Measurements from ENCODE around the gene ZNF280D.

The ZNF280D gene

DNA sequence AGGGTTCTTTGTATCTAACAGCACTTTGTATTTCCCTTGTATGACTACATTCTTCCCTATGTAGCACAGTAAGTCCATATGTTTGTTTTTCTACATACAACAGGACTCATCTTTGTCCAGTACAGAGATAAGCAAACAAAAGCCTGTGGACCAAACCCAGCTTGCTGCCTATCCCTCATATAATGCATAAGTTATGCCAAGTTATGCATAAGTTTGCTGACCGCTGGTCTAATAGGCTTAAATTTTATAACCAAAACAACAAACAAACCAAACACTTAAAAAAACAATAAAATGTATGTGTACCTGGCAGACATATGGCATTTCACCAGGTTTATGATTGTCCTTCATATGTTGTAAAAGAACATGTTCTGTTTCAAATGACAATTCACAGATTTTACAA is 56.0 kb downstream of the ZNF280D start:
- no peak overlapping the region for H3K27ac ChIP-seq
- no peak for TF ChIP-seq ZFX (IDR thresholded peaks at IDR 0.05)
- TF ChIP-seq, protein P1, sequence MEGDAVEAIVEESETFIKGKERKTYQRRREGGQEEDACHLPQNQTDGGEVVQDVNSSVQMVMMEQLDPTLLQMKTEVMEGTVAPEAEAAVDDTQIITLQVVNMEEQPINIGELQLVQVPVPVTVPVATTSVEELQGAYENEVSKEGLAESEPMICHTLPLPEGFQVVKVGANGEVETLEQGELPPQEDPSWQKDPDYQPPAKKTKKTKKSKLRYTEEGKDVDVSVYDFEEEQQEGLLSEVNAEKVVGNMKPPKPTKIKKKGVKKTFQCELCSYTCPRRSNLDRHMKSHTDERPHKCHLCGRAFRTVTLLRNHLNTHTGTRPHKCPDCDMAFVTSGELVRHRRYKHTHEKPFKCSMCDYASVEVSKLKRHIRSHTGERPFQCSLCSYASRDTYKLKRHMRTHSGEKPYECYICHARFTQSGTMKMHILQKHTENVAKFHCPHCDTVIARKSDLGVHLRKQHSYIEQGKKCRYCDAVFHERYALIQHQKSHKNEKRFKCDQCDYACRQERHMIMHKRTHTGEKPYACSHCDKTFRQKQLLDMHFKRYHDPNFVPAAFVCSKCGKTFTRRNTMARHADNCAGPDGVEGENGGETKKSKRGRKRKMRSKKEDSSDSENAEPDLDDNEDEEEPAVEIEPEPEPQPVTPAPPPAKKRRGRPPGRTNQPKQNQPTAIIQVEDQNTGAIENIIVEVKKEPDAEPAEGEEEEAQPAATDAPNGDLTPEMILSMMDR (conservative IDR thresholded peaks at IDR 0.05), result no peak

DNA sequence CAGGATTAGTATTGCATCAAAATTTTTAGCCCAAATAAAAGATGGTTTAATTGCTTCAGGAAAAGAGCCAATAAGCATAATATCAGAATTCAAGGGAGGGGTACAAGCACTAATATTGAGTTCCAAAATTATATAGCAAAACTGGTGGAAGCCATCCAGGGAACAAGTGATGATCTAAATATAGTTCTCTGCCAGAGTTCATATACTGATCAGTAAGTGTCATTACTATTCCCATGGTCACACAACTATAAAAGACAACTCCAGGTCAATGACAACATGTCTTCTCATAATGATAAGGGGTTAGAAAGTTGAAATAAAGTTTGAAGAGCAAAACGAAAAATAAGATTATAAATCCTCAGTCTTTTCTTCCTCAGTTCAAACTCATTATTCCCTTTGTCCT is 57.4 kb downstream of the ZNF280D start:
- H3K27ac ChIP-seq, result no peak overlapping the region
- no peak for TF ChIP-seq ZFX (IDR thresholded peaks at IDR 0.05)
- TF ChIP-seq, protein P1 (conservative IDR thresholded peaks at IDR 0.05), result no peak

DNA sequence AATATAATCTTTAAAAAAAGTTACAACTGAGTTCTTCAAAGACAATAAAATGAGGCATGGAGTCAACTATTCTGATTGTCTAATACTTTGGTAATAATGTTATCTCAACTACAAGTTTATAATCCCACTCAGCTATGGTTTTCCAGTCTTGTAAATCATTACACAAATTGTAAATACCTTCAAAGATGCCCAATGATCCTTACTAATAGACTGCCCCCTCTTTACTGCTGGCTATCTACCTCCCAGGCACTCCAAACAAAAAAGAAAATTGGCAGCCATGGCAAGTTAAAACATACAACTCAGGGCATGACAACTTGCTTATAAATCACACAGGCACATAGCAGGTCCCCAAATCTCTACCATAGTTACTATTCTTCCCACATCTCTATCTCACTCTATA is 58.5 kb downstream of the ZNF280D start:
- TF ChIP-seq ZFX (IDR thresholded peaks at IDR 0.05), result no peak
- TF ChIP-seq, protein P1 (conservative IDR thresholded peaks at IDR 0.05), result no peak
- H3K27ac ChIP-seq, result no peak overlapping the region

DNA sequence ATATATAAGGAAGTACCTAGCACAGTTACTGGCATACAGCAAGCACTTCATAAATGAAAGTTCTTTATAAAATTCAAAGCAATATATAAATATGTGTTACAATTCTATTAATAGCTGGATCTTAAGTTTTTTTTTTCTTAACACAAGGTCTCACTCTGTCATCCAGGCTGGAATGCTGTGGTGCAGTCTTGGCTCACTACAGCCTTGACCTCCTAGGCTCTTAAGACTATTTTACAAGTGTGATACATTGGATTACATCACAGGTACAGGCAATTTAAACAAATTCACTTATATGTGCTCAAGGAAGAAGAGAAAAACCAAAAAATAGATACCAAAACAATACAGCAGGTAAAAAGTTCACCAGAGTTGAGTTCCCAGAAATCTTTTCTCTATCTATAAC is 60.6 kb downstream of the ZNF280D start:
- no peak overlapping the region for H3K27ac ChIP-seq
- TF ChIP-seq, protein P1 (conservative IDR thresholded peaks at IDR 0.05), result no peak
- no peak for TF ChIP-seq ZFX (IDR thresholded peaks at IDR 0.05)

DNA sequence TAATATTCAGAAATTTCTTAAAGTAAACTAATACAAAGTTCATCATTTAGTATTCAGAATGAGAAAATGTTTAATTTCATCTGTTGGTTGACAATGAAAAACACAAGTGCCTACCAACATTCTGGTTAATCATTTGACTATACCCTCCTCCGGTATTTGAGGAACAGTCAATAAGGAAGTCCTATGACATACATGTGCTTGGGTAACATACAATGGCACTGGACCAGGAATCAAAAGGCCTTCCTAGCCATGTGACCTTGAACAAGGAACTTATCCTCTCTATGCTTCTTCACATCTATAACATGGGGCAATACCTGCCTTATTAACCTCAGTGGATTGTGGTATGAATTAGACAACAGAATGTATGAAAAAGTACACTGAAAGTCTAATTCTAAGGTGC is 65.8 kb downstream of the ZNF280D start:
- no peak overlapping the region for H3K27ac ChIP-seq
- no peak for TF ChIP-seq ZFX (IDR thresholded peaks at IDR 0.05)
- TF ChIP-seq, protein P1 (conservative IDR thresholded peaks at IDR 0.05), result no peak

DNA sequence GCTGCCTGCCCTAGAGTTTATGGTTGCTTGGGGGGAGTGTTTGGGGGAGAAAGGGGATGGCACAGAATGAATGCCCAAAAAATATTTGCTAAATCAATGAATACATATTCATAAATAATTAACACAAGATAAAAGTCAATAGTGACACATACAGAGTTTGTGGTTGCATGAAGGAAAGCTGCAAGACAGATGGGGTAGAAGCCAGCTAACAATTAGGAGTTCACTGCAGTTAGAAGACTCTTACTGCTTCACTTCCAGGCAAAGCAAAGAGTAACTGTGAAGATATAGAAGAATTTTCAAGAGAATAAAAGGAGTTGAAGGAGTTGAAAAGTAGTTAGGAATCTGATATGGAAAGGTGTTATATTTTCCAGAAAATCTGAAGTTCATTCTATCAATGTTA is 72.4 kb downstream of the ZNF280D start:
- no peak for TF ChIP-seq ZFX (IDR thresholded peaks at IDR 0.05)
- TF ChIP-seq, protein P1 (conservative IDR thresholded peaks at IDR 0.05), result no peak
- no peak overlapping the region for H3K27ac ChIP-seq

DNA sequence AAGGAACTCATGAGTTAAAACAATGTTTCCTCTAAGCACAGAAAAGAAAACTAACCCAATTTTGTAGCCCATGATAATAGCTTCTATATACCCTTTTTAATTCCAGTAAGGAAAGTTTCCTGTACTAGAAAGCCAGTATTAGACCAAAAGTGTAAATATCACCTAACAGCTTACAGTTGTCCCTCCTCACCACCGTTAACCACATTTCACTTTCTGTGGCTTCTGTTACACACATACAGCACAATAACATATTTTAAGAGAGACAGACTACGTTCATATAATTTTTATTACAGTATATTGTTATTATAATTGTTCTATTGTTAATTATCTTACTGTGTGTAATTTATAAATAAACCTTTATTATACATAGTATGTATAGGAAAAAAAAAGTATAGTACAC is 74.1 kb downstream of the ZNF280D start:
- no peak for TF ChIP-seq ZFX (IDR thresholded peaks at IDR 0.05)
- H3K27ac ChIP-seq, result no peak overlapping the region

DNA sequence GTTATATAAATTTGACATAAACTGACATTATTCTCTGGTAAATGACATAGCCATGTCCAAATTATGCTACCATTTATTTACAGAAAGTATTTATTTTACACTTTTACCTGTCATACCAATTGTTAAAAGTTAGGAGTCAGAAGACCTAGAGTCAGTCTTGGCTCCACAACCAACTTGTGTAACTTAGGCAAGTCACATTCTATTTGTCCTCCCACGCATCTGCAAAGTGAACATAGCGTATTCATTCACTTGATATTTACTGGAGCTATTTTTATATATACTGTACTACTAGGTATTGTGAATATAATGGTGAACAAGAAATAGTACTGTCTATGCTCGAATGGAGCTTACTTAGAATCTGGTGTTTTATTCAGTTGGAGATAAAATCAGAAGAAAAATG is 78.7 kb downstream of the ZNF280D start:
- TF ChIP-seq, protein P1 (conservative IDR thresholded peaks at IDR 0.05), result no peak
- no peak for TF ChIP-seq ZFX (IDR thresholded peaks at IDR 0.05)
- no peak overlapping the region for H3K27ac ChIP-seq
